ENCODE results near the gene SLC16A6.
"Not testable (repeated sequence)": the region's sequence is repeated elsewhere in the genome, so short reads cannot be mapped to it uniquely, and the experiment has no call there.

- TF ChIP-seq POLR2A (IDR thresholded peaks at IDR 0.05; ENCODE audit: extremely low read depth, insufficient read length) = not testable (repeated sequence)
- TF ChIP-seq, protein P1, sequence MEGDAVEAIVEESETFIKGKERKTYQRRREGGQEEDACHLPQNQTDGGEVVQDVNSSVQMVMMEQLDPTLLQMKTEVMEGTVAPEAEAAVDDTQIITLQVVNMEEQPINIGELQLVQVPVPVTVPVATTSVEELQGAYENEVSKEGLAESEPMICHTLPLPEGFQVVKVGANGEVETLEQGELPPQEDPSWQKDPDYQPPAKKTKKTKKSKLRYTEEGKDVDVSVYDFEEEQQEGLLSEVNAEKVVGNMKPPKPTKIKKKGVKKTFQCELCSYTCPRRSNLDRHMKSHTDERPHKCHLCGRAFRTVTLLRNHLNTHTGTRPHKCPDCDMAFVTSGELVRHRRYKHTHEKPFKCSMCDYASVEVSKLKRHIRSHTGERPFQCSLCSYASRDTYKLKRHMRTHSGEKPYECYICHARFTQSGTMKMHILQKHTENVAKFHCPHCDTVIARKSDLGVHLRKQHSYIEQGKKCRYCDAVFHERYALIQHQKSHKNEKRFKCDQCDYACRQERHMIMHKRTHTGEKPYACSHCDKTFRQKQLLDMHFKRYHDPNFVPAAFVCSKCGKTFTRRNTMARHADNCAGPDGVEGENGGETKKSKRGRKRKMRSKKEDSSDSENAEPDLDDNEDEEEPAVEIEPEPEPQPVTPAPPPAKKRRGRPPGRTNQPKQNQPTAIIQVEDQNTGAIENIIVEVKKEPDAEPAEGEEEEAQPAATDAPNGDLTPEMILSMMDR (IDR thresholded peaks at IDR 0.05; ENCODE audit: low read depth, low read length) = not testable (repeated sequence)
Measured at GRCh38 chr17:68231131-68231530, 59.8 kb downstream of the SLC16A6 start.
